ENCODE data around the gene GDF11. TPM values are rescaled to one million over a fixed set of nuclear protein-coding genes. Genes with fewer than 3 reads are reported as not detected.

Gene GDF11
- 15.3 and 15.4 TPM in 2 replicates for total RNA-seq

GRCh38 chr12:55742719-55743405 lies at the start of gene GDF11:
Gene GDF11, plus strand, starts transcription at chr12:55743122. Its CDS starts 195 bp downstream, at chr12:55743317.
- peak; percentile 71 for DNase-seq (ENCODE audit: low spot score)
- H3K27ac Mint-ChIP-seq, result peak within 1 kb of the TSS; percentile 77
- H3K4me3 Mint-ChIP-seq (ENCODE audit: low read depth), result peak within 1 kb of the TSS; percentile 86
- intact Hi-C loops (cut with micrococcal nuclease), result loop anchor here (1.0 to 2.0 kb wide), 3 partner anchors 14 to 54 kb away; partner anchors contain the start of gene CD63
- peaks cover 38% of the 10 kb centered on the region for H3K4me1 Mint-ChIP-seq (ENCODE audit: low read depth)
- no peaks in the 10 kb centered on the region for H3K9me3 Mint-ChIP-seq
- H3K27me3 Mint-ChIP-seq (ENCODE audit: low read depth), result no peaks in the 10 kb centered on the region
- peaks cover 11% of the 10 kb centered on the region for H3K36me3 Mint-ChIP-seq (ENCODE audit: low read depth)

- Mint-ChIP-seq H3K9me3 (no peaks in the 10 kb centered on the region), H3K27me3 (ENCODE audit: low read depth) (no peaks in the 10 kb centered on the region), H3K36me3 (ENCODE audit: low read depth) (no peaks in the 10 kb centered on the region), H3K4me3 (ENCODE audit: low read depth) (no peak overlapping the region), H3K4me1 (ENCODE audit: low read depth) (no peaks in the 10 kb centered on the region), H3K27ac (no peak overlapping the region)
- DNase-seq (ENCODE audit: low spot score), result no peak
- intact Hi-C loops (cut with micrococcal nuclease), result no loop called here
Measured at GRCh38 chr12:55693323-55694187, 49.4 kb upstream of the GDF11 start.

- H3K36me3 Mint-ChIP-seq (ENCODE audit: low read depth), result no peaks in the 10 kb centered on the region
- H3K27ac Mint-ChIP-seq, result no peak overlapping the region
- H3K4me1 Mint-ChIP-seq (ENCODE audit: low read depth), result no peaks in the 10 kb centered on the region
Measured at GRCh38 chr12:55694188-55694515, 48.8 kb upstream of the GDF11 start.

GRCh38 chr12:55694651-55695050 lies 48.3 kb upstream of the GDF11 start:
- Mint-ChIP-seq H3K27ac (no peak overlapping the region), H3K36me3 (ENCODE audit: low read depth) (no peaks in the 10 kb centered on the region), H3K9me3 (no peaks in the 10 kb centered on the region), H3K27me3 (ENCODE audit: low read depth) (no peaks in the 10 kb centered on the region), H3K4me1 (ENCODE audit: low read depth) (no peaks in the 10 kb centered on the region), H3K4me3 (ENCODE audit: low read depth) (no peak overlapping the region)
- intact Hi-C loops (cut with micrococcal nuclease), result no loop called here
- DNase-seq (ENCODE audit: low spot score), result no peak

More at GRCh38 chr12:55694188-55694515, 48.8 kb upstream of the GDF11 start:
- no peak for DNase-seq (ENCODE audit: low spot score)
- Mint-ChIP-seq H3K4me3 (ENCODE audit: low read depth) (no peak overlapping the region), H3K9me3 (no peaks in the 10 kb centered on the region), H3K27me3 (ENCODE audit: low read depth) (no peaks in the 10 kb centered on the region)
- intact Hi-C loops (cut with micrococcal nuclease), result no loop called here

- Mint-ChIP-seq H3K4me1 (ENCODE audit: low read depth) (no peaks in the 10 kb centered on the region), H3K36me3 (ENCODE audit: low read depth) (no peaks in the 10 kb centered on the region), H3K27me3 (ENCODE audit: low read depth) (no peaks in the 10 kb centered on the region), H3K9me3 (no peaks in the 10 kb centered on the region), H3K27ac (no peak overlapping the region), H3K4me3 (ENCODE audit: low read depth) (no peak overlapping the region)
- intact Hi-C loops (cut with micrococcal nuclease), result no loop called here
- DNase-seq (ENCODE audit: low spot score), result no peak
Measured at GRCh38 chr12:55695349-55695748, 47.6 kb upstream of the GDF11 start.

GRCh38 chr12:55696141-55696540 lies 46.8 kb upstream of the GDF11 start:
- intact Hi-C loops (cut with micrococcal nuclease), result no loop called here
- DNase-seq (ENCODE audit: low spot score), result no peak
- H3K4me3 Mint-ChIP-seq (ENCODE audit: low read depth), result no peak overlapping the region
- no peaks in the 10 kb centered on the region for H3K4me1 Mint-ChIP-seq (ENCODE audit: low read depth)
- no peaks in the 10 kb centered on the region for H3K9me3 Mint-ChIP-seq
- no peak overlapping the region for H3K27ac Mint-ChIP-seq
- H3K36me3 Mint-ChIP-seq (ENCODE audit: low read depth), result no peaks in the 10 kb centered on the region
- no peaks in the 10 kb centered on the region for H3K27me3 Mint-ChIP-seq (ENCODE audit: low read depth)

GRCh38 chr12:55696796-55697462 lies 46.0 kb upstream of the GDF11 start:
- no peak overlapping the region for H3K4me3 Mint-ChIP-seq (ENCODE audit: low read depth)
- no peaks in the 10 kb centered on the region for H3K9me3 Mint-ChIP-seq
- no peaks in the 10 kb centered on the region for H3K36me3 Mint-ChIP-seq (ENCODE audit: low read depth)
- intact Hi-C loops (cut with micrococcal nuclease), result no loop called here
- DNase-seq (ENCODE audit: low spot score), result no peak
- no peaks in the 10 kb centered on the region for H3K4me1 Mint-ChIP-seq (ENCODE audit: low read depth)
- H3K27me3 Mint-ChIP-seq (ENCODE audit: low read depth), result no peaks in the 10 kb centered on the region
- H3K27ac Mint-ChIP-seq, result no peak overlapping the region

- H3K36me3 Mint-ChIP-seq (ENCODE audit: low read depth), result no peaks in the 10 kb centered on the region
- no peaks in the 10 kb centered on the region for H3K27me3 Mint-ChIP-seq (ENCODE audit: low read depth)
- no peak for DNase-seq (ENCODE audit: low spot score)
- no peak overlapping the region for H3K4me3 Mint-ChIP-seq (ENCODE audit: low read depth)
- no peaks in the 10 kb centered on the region for H3K4me1 Mint-ChIP-seq (ENCODE audit: low read depth)
- no peaks in the 10 kb centered on the region for H3K9me3 Mint-ChIP-seq
- intact Hi-C loops (cut with micrococcal nuclease), result no loop called here
- H3K27ac Mint-ChIP-seq, result no peak overlapping the region
Measured at GRCh38 chr12:55697686-55698085, 45.2 kb upstream of the GDF11 start.

- DNase-seq (ENCODE audit: low spot score), result no peak
- intact Hi-C loops (cut with micrococcal nuclease), result no loop called here
- no peaks in the 10 kb centered on the region for H3K36me3 Mint-ChIP-seq (ENCODE audit: low read depth)
- no peak overlapping the region for H3K4me3 Mint-ChIP-seq (ENCODE audit: low read depth)
- no peaks in the 10 kb centered on the region for H3K27me3 Mint-ChIP-seq (ENCODE audit: low read depth)
- no peaks in the 10 kb centered on the region for H3K9me3 Mint-ChIP-seq
- H3K27ac Mint-ChIP-seq, result no peak overlapping the region
- no peaks in the 10 kb centered on the region for H3K4me1 Mint-ChIP-seq (ENCODE audit: low read depth)
Measured at GRCh38 chr12:55698241-55698955, 44.5 kb upstream of the GDF11 start.

- H3K27me3 Mint-ChIP-seq (ENCODE audit: low read depth), result no peaks in the 10 kb centered on the region
- H3K4me3 Mint-ChIP-seq (ENCODE audit: low read depth), result no peak overlapping the region
- H3K9me3 Mint-ChIP-seq, result no peaks in the 10 kb centered on the region
- no peak overlapping the region for H3K27ac Mint-ChIP-seq
- no peak for DNase-seq (ENCODE audit: low spot score)
- intact Hi-C loops (cut with micrococcal nuclease), result no loop called here
- H3K4me1 Mint-ChIP-seq (ENCODE audit: low read depth), result no peaks in the 10 kb centered on the region
- H3K36me3 Mint-ChIP-seq (ENCODE audit: low read depth), result no peaks in the 10 kb centered on the region
Measured at GRCh38 chr12:55698965-55699364, 44.0 kb upstream of the GDF11 start.

- intact Hi-C loops (cut with micrococcal nuclease), result no loop called here
- Mint-ChIP-seq H3K27me3 (ENCODE audit: low read depth) (peaks cover 3% of the 10 kb centered on the region), H3K4me1 (ENCODE audit: low read depth) (no peaks in the 10 kb centered on the region), H3K9me3 (no peaks in the 10 kb centered on the region), H3K4me3 (ENCODE audit: low read depth) (no peak overlapping the region), H3K36me3 (ENCODE audit: low read depth) (no peaks in the 10 kb centered on the region), H3K27ac (no peak overlapping the region)
- DNase-seq (ENCODE audit: low spot score), result no peak
Measured at GRCh38 chr12:55699471-55700055, 43.4 kb upstream of the GDF11 start.

GRCh38 chr12:55700255-55701018 lies 42.5 kb upstream of the GDF11 start:
- no peak for DNase-seq (ENCODE audit: low spot score)
- H3K27me3 Mint-ChIP-seq (ENCODE audit: low read depth), result peaks cover 7% of the 10 kb centered on the region
- H3K9me3 Mint-ChIP-seq, result no peaks in the 10 kb centered on the region
- no peak overlapping the region for H3K4me3 Mint-ChIP-seq (ENCODE audit: low read depth)
- intact Hi-C loops (cut with micrococcal nuclease), result no loop called here
- H3K4me1 Mint-ChIP-seq (ENCODE audit: low read depth), result no peaks in the 10 kb centered on the region
- H3K36me3 Mint-ChIP-seq (ENCODE audit: low read depth), result no peaks in the 10 kb centered on the region
- no peak overlapping the region for H3K27ac Mint-ChIP-seq
